OCI-LY1 (cell line): ENCODE data around the gene SBDS.

Experiments
- H2AFZ ChIP-seq: fragments of 200-600 bp; sonication (generic), shearing (Covaris generic); 2 replicates; pipeline ENCODE4 v1.6.0; 2014; ENCODE audit warnings: antibody characterized with exemption, mild to moderate bottlenecking, low read length
- H3F3A ChIP-seq: fragments of 200-600 bp; sonication (generic), shearing (Covaris generic); 2 replicates; pipeline ENCODE4 v1.6.0; 2014; ENCODE audit warnings: mild to moderate bottlenecking, antibody characterized with exemption, low read length, moderate library complexity; ENCODE audit not compliant: insufficient read depth
- H3K27ac ChIP-seq: fragments of 200-600 bp; sonication (generic); 2 replicates; pipeline ENCODE4 v1.5.1; 2014; ENCODE audit warnings: low read length, mixed run types, mild to moderate bottlenecking, low read depth; ENCODE audit not compliant: poor library complexity, severe bottlenecking
- H3K27me3 ChIP-seq: fragments of 200-600 bp; sonication (generic); 2 replicates; pipeline ENCODE4 v1.6.0; 2014; ENCODE audit warnings: antibody characterized with exemption, mild to moderate bottlenecking, low read length, moderate library complexity; ENCODE audit not compliant: insufficient read depth
- H3K36me3 ChIP-seq: fragments of 200-600 bp; sonication (generic); 2 replicates; pipeline ENCODE4 v1.6.1; 2014; ENCODE audit warnings: mild to moderate bottlenecking, antibody characterized with exemption, low read length, moderate library complexity, mixed read lengths; ENCODE audit not compliant: insufficient read depth
- H3K4me1 ChIP-seq: fragments of 200-600 bp; sonication (generic); 2 replicates; pipeline ENCODE4 v1.5.1; 2014; ENCODE audit warnings: mild to moderate bottlenecking, low read length, moderate library complexity; ENCODE audit not compliant: insufficient read depth, severe bottlenecking
- H3K4me2 ChIP-seq: fragments of 200-600 bp; sonication (generic), shearing (Covaris generic); 2 replicates; pipeline ENCODE4 v1.6.1; 2014; ENCODE audit warnings: low read length
- H3K4me3 ChIP-seq: fragments of 200-600 bp; sonication (generic); 2 replicates; pipeline ENCODE4 v1.5.1; 2014; ENCODE audit warnings: low read length, low read depth, mild to moderate bottlenecking, mixed read lengths; ENCODE audit not compliant: poor library complexity, severe bottlenecking
- H3K79me2 ChIP-seq: fragments of 200-600 bp; shearing (Covaris generic); 2 replicates; pipeline ENCODE4 v1.6.1; 2016; ENCODE audit warnings: mixed run types, low read length, mixed read lengths; ENCODE audit not compliant: insufficient read depth
- H3K9ac ChIP-seq: fragments of 200-600 bp; sonication (generic), shearing (Covaris generic); 2 replicates; pipeline ENCODE4 v1.6.1; 2014; ENCODE audit warnings: mild to moderate bottlenecking, low read length, mixed read lengths
- H3K9me2 ChIP-seq: fragments of 200-600 bp; sonication (generic), shearing (Covaris generic); 2 replicates; pipeline ENCODE4 v1.6.1; 2014; ENCODE audit warnings: low read depth, mild to moderate bottlenecking, low read length, mixed read lengths
- H3K9me3 ChIP-seq: fragments of 200-600 bp; shearing (Covaris generic); 2 replicates; pipeline ENCODE4 v1.6.1; 2014; ENCODE audit warnings: low read length, mixed read lengths
- H4K20me1 ChIP-seq: fragments of 200-600 bp; sonication (generic), shearing (Covaris generic); 2 replicates; pipeline ENCODE4 v1.6.0; 2016; ENCODE audit warnings: mild to moderate bottlenecking, low read length; ENCODE audit not compliant: insufficient read depth
- CTCF ChIP-seq: fragments of 200-600 bp; sonication (generic), shearing (Covaris generic); IDR thresholded peaks from 2 replicates; pipeline ENCODE4 v1.5.1; 2017; ENCODE audit warnings: mild to moderate bottlenecking, antibody characterized with exemption, low read length, moderate library complexity, mixed read lengths
- EZH2 ChIP-seq: fragments of 200-600 bp; sonication (generic), shearing (Covaris generic); IDR thresholded peaks from 2 replicates; pipeline ENCODE4 v1.8.0; 2017; ENCODE audit warnings: borderline replicate concordance, mixed run types, mild to moderate bottlenecking, antibody characterized with exemption, low read length, moderate library complexity, mixed read lengths

The SBDS gene

GRCh38 chr7:66953044-66953427, 42.4 kb downstream of the SBDS start:
- Histone ChIP-seq H3K27me3 (no peaks in the 10 kb centered on the region), H3K9ac (no peak overlapping the region), H3K4me2 (no peak overlapping the region), H3K4me3 (no peak overlapping the region), H4K20me1 (no peaks in the 10 kb centered on the region), H3K79me2 (no peaks in the 10 kb centered on the region), H3K4me1 (no peaks in the 10 kb centered on the region), H3K36me3 (peaks cover 90% of the 10 kb centered on the region), H2AFZ (no peak overlapping the region), H3K9me3 (no peaks in the 10 kb centered on the region), H3K27ac (no peak overlapping the region), H3F3A (no peaks in the 10 kb centered on the region), H3K9me2 (no peaks in the 10 kb centered on the region)
- TF ChIP-seq CTCF (no peak), EZH2 (no peak)

GRCh38 chr7:66952343-66953043, 42.9 kb downstream of the SBDS start:
- H3K4me2 ChIP-seq, result no peak overlapping the region
- no peak overlapping the region for H3K27ac ChIP-seq
- H3K36me3 ChIP-seq, result peaks cover 88% of the 10 kb centered on the region
- no peak for TF ChIP-seq EZH2
- TF ChIP-seq CTCF, result no peak
- no peaks in the 10 kb centered on the region for H3F3A ChIP-seq
- no peak overlapping the region for H2AFZ ChIP-seq
- H3K27me3 ChIP-seq, result no peaks in the 10 kb centered on the region
- no peaks in the 10 kb centered on the region for H3K9me3 ChIP-seq
- H3K4me1 ChIP-seq, result no peaks in the 10 kb centered on the region
- no peaks in the 10 kb centered on the region for H3K9me2 ChIP-seq
- H4K20me1 ChIP-seq, result no peaks in the 10 kb centered on the region
- no peak overlapping the region for H3K9ac ChIP-seq
- H3K4me3 ChIP-seq, result no peak overlapping the region
- H3K79me2 ChIP-seq, result no peaks in the 10 kb centered on the region

GRCh38 chr7:66950763-66951162, 44.6 kb downstream of the SBDS start:
- H3K9me3 ChIP-seq, result no peaks in the 10 kb centered on the region
- no peak for TF ChIP-seq CTCF
- TF ChIP-seq EZH2, result no peak
- H3K4me1 ChIP-seq, result no peaks in the 10 kb centered on the region
- no peak overlapping the region for H3K4me3 ChIP-seq
- H3K9me2 ChIP-seq, result no peaks in the 10 kb centered on the region
- no peak overlapping the region for H2AFZ ChIP-seq
- no peaks in the 10 kb centered on the region for H3F3A ChIP-seq
- no peak overlapping the region for H3K27ac ChIP-seq
- no peaks in the 10 kb centered on the region for H3K79me2 ChIP-seq
- no peak overlapping the region for H3K9ac ChIP-seq
- H3K4me2 ChIP-seq, result no peak overlapping the region
- H3K27me3 ChIP-seq, result no peaks in the 10 kb centered on the region
- peaks cover 84% of the 10 kb centered on the region for H3K36me3 ChIP-seq
- H4K20me1 ChIP-seq, result no peaks in the 10 kb centered on the region
